NCI-H1092 (cell line): ENCODE results near the gene FOXP4.

ENCODE experiments used
- DNase-seq: peaks from one replicate; lab custom pipeline; 2025; lab: John Stamatoyannopoulos, UW

The FOXP4 gene

DNA sequence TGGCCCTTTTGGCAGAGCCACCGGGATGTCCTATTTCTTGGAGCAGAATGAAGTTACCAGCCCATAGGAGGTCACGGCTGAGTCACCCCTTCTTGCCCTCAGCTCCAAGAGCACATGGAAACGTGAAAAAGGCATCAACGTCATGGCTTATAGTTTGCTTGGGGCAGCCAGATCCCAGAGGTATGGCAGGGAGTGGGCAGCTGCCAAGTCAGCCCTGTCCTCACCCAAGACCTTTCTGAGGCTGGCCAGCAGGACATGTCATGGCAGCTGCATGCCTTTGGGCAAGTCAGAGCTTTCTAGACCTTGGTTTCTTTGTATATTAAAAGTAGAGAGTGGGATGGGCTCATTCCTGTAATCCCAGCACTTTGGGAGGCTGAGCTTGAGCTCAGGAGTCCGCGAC is 83.9 kb downstream of the FOXP4 start:
- no peak for DNase-seq

DNA sequence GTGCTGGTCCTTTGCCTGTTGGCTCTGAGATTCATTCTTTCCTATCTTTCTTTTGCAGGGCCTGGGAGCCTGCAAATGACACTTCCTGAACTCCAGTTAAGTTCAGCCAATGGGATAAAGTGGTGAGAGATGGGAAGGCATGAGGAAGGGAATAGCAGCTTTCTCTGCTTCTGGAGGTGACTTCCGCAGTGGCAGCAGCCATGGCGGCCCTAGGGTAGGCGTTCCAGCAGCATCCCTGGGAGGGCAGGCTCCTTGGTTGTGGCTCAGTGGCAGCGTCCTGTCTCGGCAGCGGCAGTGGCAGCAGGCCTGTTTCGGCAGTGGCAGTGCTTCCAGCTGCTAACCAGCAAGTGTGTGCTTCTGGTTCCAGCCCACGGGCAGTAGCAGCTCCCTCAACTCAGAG is 84.8 kb downstream of the FOXP4 start:
- DNase-seq, result no peak

DNA sequence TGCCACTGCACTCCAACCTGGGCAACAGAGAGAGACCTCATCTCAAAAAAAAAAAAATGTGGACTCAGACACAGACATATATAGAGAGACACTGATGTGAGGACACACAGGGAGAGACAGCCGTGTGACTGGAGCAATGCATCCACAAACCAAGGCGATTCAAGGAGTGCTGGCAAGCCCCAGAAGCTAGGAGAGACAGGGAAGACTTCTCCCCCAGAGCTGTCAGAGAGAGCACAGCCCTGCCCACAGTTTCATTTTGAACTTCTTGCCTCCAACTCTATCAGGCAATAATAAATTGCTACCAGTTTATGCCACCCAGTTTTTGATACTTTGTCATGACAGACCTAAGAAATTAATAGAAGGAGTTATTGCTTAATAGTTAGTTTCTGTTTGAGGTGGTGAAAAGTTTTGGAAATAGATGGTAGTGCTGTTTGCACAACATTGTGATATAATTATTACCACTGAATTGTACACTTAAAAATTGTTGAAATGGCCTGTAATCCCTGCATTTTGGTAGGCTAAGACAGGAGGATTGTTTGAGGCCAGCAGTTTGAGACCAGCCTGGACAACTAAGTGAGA is 87.0 kb downstream of the FOXP4 start:
- no peak for DNase-seq

GRCh38 chr6:41634657-41635056 is 88.5 kb downstream of the FOXP4 start:
- DNase-seq, result no peak

GRCh38 chr6:41635365-41635764 is 89.2 kb downstream of the FOXP4 start:
- no peak for DNase-seq

DNA sequence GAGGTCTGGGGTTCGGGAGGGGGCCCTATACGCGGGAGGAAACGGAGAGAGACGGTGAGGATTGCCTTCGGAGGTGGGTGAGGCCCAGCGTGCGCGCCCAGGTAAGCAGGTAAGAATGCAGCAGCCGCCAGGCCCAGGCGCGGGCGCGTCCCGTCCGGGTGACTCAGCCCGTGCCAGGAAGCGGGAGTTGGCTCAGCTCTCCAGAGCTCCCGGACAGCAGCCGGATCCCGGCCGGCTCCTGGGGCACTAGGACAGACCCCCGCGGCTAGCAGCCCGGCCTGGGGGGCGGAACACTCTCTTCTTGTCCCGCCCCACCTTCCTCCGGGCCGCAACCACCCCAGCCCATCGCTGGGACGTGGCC is 90.6 kb downstream of the FOXP4 start:
- no peak for DNase-seq

- no peak for DNase-seq
These were observed 91.2 kb downstream of the FOXP4 start for GRCh38 chr6:41637194-41638001.

- DNase-seq, result peak; percentile 10
These were observed 92.1 kb downstream of the FOXP4 start, which contains the start of gene MDFI for GRCh38 chr6:41638002-41638934. Gene MDFI (plus strand): TSS chr6:41638468. CDS start chr6:41638750, 282 bp downstream.

DNA sequence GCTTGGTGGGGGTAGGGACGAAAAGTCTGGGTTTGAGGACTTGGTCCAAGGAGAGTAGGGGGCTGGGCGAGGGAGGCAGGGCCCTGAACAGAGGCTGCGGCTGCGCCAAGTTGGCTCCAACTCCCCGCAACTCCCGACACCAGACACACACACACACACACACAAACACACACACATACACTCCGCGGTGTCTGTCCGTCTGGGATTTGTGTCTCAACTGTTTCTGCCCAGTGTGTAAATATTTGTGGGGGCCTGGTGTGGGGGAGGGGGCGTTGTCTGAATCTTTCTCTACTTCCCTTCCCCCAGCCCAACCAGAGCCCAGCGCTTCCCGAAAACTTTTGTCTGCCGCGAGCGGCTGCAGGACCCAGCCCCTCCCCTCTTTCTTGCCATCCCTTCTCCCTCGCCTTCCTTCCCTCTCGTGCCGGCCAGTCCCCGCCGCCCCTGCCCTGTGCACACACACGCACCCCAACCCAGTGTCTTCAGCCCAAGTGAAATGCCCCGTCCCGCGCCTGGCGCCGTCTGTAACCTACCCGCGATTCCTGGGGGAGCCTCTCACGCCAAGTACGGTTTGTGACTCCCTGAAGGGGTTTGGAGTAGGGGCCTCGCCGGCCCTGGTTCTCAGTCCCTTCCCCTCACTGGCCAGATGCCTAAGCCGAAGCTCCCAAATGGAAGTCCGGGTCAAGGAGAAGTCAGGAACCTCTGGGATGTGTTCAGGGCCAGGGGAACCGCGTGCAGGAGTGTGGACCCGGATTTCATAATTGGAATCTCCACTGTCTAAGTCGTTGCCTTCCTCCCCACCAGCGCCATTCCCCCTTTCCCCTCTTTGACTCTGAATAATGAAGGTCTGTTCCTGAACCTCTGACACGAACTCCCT is 93.0 kb downstream of the FOXP4 start:
- DNase-seq, result no peak

DNA sequence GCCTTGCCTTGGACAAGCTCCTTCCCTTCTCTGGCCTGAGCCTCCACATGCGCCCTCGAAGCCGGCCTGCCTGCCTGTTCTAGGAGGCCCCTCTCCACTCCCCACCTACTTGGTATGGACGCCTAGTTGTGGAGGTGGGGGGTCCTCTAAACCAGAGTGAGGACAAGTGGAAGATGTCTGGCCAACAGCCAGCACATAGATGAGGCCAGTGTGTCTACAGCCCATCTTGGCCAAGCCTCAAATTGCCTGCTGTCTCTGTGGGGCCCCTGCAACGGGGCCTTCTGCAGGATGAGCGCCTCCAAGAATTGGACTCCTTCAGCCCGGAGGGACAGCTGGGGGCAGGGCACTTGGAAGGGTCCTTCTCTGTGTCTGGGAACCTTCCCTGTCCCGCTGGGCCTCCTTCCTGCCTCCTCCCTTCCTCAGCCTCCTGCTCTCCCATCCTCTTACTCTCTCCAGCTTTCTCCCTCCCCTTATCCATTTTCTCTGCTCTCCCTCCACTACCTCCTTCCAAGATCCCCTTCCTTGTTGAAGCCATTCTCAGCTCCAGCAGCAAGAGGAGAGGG is 93.7 kb downstream of the FOXP4 start:
- no peak for DNase-seq

DNA sequence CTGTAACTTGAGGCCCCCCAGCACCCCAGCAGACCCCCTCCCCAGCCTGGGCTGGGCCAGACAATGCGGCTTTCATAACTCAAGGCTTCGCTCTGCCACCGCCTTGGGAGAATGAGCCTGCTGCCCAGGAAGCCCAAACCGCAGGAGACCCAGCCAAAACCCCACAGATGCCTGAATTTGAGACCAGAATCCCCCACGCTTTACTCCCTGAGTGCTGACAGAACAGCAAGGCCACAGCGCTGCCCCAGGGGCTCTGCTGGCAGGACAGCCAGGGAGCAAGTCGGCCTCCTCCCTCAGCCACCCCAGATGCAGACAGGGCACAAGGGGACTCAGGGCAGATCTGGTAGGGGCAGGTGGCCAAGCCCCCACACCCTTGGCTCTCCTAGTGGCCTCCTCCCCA is 94.2 kb downstream of the FOXP4 start:
- no peak for DNase-seq

DNA sequence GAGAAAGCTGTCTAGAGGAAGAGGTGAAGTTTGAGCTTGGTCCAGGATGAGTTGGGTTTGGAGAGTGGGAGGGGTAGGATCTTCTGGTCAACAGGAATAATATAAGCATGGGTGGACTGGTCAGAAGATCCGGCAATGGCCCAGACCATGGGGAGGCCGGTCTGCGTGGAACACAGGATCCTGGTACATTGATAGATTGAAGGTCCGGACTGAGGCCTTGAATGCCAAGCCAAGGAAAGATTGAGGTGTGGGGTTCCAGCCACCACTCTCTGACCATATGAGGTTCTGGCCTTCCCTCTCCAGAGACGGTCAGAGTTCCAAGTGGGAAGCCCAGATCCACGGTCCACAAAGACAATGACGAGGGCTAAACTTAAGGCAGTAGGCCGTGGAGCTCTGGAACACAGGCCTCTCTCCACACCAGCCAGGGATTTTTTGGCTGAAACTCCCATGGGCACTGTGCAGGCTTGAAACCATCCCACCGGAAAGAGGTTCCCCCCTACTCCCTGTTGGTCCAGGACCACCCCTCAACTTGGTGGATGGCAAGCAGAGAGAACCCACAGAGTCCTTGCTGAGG is 95.3 kb downstream of the FOXP4 start:
- DNase-seq, result no peak

- DNase-seq, result no peak
These were observed 96.1 kb downstream of the FOXP4 start for GRCh38 chr6:41642090-41642959.

DNA sequence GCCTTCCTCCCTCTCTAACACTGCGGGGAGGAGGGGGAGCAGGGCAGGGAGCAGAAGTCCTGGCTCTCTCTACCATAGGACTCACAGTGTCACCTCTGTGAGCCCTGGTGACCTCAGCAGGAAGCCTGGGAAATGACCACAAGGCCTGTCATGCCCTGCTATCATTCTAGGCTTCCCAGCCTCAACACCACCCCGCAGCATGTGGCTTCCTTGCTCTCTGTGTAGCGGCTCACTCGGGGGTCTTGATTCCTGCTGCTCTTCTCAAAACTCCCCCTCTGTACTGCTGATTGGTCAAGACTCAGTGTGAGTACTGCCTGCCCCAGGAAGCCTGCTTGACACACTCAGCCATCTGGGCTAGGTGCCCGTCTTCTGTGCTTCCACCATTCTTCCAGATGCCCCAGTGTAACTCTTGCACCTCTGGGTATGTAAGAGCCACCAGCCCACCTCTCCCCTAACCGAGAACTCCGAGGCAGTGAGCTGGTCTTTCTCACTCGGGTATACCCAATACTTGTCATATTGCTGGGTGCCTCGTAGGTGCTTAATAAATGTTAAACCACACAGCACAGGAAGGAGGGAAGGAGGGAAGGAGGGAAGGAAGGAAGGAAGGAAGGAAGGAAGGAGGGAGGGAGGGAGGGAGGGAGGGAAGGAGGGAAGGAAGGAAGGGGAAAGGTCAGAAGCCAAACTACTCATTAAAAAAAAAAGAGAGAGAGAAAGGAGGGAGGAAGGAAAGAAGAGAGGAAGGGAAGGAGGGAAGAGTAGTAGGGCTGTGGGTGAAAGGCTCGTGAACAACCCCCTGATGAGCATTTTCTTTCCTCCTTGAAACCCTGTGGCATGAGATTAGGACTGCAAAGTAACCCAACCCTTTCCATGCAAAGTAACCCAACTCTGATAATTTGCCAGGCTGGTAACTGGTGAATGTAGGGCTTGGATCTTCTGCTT is 97.0 kb downstream of the FOXP4 start:
- DNase-seq, result no peak

DNA sequence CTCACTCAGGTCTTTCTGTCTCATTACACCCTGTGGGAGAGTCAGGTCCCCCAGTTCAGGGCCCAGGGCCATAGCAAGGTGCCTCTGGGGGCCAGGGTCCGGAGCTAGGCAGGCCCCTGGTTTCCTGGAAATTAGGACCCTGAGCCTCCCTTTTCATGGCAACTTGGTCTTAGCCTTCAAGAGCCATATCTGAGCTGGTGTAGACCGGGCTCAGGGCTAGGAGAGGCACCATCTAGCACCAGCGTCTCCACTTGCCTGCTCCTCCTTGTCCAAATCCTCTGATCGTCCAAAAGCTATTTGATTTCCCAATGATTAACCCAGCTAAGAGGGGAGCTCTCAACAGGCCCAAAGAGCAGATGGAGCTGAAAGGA is 97.7 kb downstream of the FOXP4 start:
- DNase-seq, result no peak

- no peak for DNase-seq
These were observed 98.2 kb downstream of the FOXP4 start for GRCh38 chr6:41644297-41644879.

- DNase-seq, result no peak
These were observed 98.9 kb downstream of the FOXP4 start for GRCh38 chr6:41645007-41645618.
